GM12892 (cell line): ENCODE results near the gene AP1S2.

Source experiments
- POLR2A ChIP-seq: IDR thresholded peaks from 2 replicates; pipeline ENCODE4 v1.6.1; 2011; ENCODE audit warnings: low read depth, low read length, control low read depth
- TAF1 ChIP-seq: IDR thresholded peaks from 2 replicates; pipeline ENCODE4 v1.6.1; 2011; ENCODE audit warnings: low read depth, mild to moderate bottlenecking, control low read depth, low read length, borderline replicate concordance

DNA sequence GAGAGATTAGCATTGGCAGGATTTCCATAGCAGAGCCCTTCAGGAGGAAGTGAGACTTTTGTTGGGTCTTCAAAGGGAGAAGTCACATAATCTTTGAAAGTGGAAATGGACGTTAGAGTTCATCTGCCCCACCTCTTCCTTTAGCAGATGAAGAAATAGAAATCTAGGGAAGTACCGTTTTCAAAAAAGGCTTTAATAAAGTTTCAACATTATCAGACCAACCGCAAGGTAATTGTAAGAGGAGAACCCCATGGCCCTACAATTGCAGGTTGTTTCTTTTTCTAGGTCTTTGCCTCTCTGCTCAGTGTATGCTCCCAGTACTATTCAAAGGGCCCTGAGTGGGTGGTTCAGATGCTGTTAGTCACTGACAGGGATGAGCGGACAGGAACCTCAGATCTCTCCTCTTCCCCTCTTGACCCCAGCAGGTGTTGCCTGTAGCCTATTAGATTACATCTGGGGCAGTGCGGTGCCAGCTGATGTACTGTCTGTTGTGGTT lies 48.6 kb upstream of the AP1S2 start:
- TF ChIP-seq TAF1 (no peak), POLR2A (0 out of 2 replicates have a peak, but pooled peaks have one; percentile 28)
